Measurements from ENCODE around the gene TMEFF2. TPM values are rescaled to one million over a fixed set of nuclear protein-coding genes. Genes with fewer than 3 reads are reported as not detected.

Gene TMEFF2
- total RNA-seq, 2 experiments from 2014 or later, result not detected

DNA sequence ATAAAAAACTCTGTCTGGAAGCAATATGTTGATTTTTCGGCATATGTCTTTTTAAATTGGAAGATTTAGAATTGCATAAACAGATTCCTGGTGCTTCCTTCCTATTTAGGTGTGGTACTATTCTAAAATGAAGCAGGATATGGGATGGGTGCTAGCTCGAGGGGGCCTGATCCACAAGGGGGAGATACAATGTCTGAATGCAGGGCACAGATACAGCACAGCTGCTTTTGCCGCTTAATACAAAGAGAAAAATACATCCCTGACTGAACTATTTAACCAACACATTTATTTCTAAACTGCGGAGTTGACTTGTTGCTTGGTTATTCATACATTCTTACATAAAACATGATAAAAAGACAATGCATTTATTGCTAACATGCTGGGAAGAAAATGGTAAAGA, 169.1 kb downstream of the TMEFF2 start:
- ChIA-PET POLR2A (interaction anchor here (1.0 kb wide), 1 partner anchor 14 kb away, joined by 5 read pairs; no protein-coding TSS in a partner anchor), CTCF (ENCODE audit: unreplicated experiment) (no interaction called here)
- H3K9me3 ChIP-seq (ENCODE audit: low read length), result no peaks in the 10 kb centered on the region
- BruUV-seq (replicated peaks), result no TSS peak
- H2AFZ ChIP-seq (ENCODE audit: low read length), result no peak overlapping the region
- H3K4me1 ChIP-seq (ENCODE audit: insufficient read depth, low read length, poor library complexity, severe bottlenecking), result no peaks in the 10 kb centered on the region
- no peak for TF ChIP-seq EZH2phosphoT487 (IDR thresholded peaks at IDR 0.05; ENCODE audit: borderline replicate concordance, low read depth, low read length)
- TF ChIP-seq CTCF (conservative IDR thresholded peaks at IDR 0.05; ENCODE audit: low read length), result no peak
- H3K36me3 ChIP-seq (ENCODE audit: insufficient read depth, low read length), result no peaks in the 10 kb centered on the region
- no peaks in the 10 kb centered on the region for H4K20me1 ChIP-seq (ENCODE audit: insufficient read depth, low read length)
- H3K79me2 ChIP-seq (ENCODE audit: insufficient read depth, low read depth, low read length), result no peaks in the 10 kb centered on the region
- no peaks in the 10 kb centered on the region for H3K9me2 ChIP-seq (ENCODE audit: insufficient read depth, low read length)
- no peak overlapping the region for H3K4me3 ChIP-seq (ENCODE audit: low read depth, low read length, poor library complexity, severe bottlenecking)
- no peak for DNase-seq (ENCODE audit: low spot score)
- no peak overlapping the region for H3K4me2 ChIP-seq (ENCODE audit: low read length)
- intact Hi-C loops (cut with micrococcal nuclease; ENCODE audit: unreplicated experiment), result no loop called here
- H3K27ac ChIP-seq (ENCODE audit: low read depth, low read length, poor library complexity, severe bottlenecking), result no peak overlapping the region

DNA sequence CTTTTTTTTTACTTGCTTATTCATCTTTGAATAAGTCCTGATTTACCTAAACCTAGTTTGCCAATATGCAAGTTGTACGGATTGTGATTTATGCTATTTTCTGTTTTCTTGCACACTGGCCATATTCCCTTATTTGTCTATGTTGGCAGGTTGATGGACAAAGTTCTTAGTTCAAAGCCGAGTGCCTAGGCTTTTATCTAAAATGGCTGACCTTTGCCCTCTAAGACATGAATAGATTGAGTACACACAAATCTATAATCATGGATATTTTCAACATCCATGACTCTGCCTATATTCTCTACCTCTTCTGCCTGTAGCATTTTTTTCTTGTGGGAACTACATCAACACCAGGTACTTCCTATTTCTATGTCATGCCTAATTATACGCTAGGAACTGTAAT, 171.7 kb downstream of the TMEFF2 start:
- ChIA-PET POLR2A (interaction anchor here (1.2 kb wide), 1 partner anchor 12 kb away, joined by 4 read pairs; no protein-coding TSS in a partner anchor), CTCF (ENCODE audit: unreplicated experiment) (no interaction called here)
- intact Hi-C loops (cut with micrococcal nuclease; ENCODE audit: unreplicated experiment), result no loop called here

More for the DNA sequence above, 171.7 kb downstream of the TMEFF2 start:
- no peak overlapping the region for H3K4me3 ChIP-seq (ENCODE audit: low read depth, low read length, poor library complexity, severe bottlenecking)
- no peaks in the 10 kb centered on the region for H3K79me2 ChIP-seq (ENCODE audit: insufficient read depth, low read depth, low read length)
- TF ChIP-seq EZH2phosphoT487 (IDR thresholded peaks at IDR 0.05; ENCODE audit: borderline replicate concordance, low read depth, low read length) (no peak), CTCF (conservative IDR thresholded peaks at IDR 0.05; ENCODE audit: low read length) (no peak)
- no peaks in the 10 kb centered on the region for H4K20me1 ChIP-seq (ENCODE audit: insufficient read depth, low read length)
- DNase-seq (ENCODE audit: low spot score), result no peak
- no TSS peak for BruUV-seq (replicated peaks)
- H3K4me1 ChIP-seq (ENCODE audit: insufficient read depth, low read length, poor library complexity, severe bottlenecking), result no peaks in the 10 kb centered on the region
- H3K9me2 ChIP-seq (ENCODE audit: insufficient read depth, low read length), result no peaks in the 10 kb centered on the region
- H3K27ac ChIP-seq (ENCODE audit: low read depth, low read length, poor library complexity, severe bottlenecking), result no peak overlapping the region
- H3K36me3 ChIP-seq (ENCODE audit: insufficient read depth, low read length), result no peaks in the 10 kb centered on the region
- H3K9me3 ChIP-seq (ENCODE audit: low read length), result no peaks in the 10 kb centered on the region
- no peak overlapping the region for H2AFZ ChIP-seq (ENCODE audit: low read length)
- H3K4me2 ChIP-seq (ENCODE audit: low read length), result no peak overlapping the region
